ENCODE measurements around the gene UGT1A9. TPM values are rescaled to one million over a fixed set of nuclear protein-coding genes. Genes with fewer than 3 reads are reported as not detected.
A peak's percentile ranks its signal among the peaks of the same experiment; 100 is the strongest.

The UGT1A9 gene
- total and polyA plus RNA-seq, 7 donors = 0.36 TPM; not detected in 6

GRCh38 chr2:233816771-233817170, 145.1 kb downstream of the UGT1A9 start:
- TF ChIP-seq CTCF (IDR thresholded peaks at IDR 0.05) (no peak), POLR2A (IDR thresholded peaks at IDR 0.05) (no peak), POLR2AphosphoS5 (IDR thresholded peaks at IDR 0.05) (no peak), EP300 (IDR thresholded peaks at IDR 0.05) (no peak)
- Histone ChIP-seq H3K4me3 (no peak overlapping the region), H3K9me3 (peaks cover 0 to 1% (median 0%) of the 10 kb centered on the region in 4 donors), H3K36me3 (no peaks in the 10 kb centered on the region), H3K27me3 (no peaks in the 10 kb centered on the region), H3K4me1 (no peaks in the 10 kb centered on the region), H3K27ac (no peak overlapping the region)
- WGBS, 2 donors = 82 to 87% methylated on average over 4 of the region's 4 CpGs
- intact Hi-C loops (cut with DNase I) = no loop called here
- peak; percentile 32 for DNase-seq

- peak; percentile 39 for DNase-seq
- no peak overlapping the region for H3K4me3 ChIP-seq
Measured at GRCh38 chr2:233817361-233817911, 145.7 kb downstream of the UGT1A9 start.

GRCh38 chr2:233817995-233818638, 146.4 kb downstream of the UGT1A9 start:
- 81 to 91% methylated on average over 11 of the region's 11 CpGs for WGBS, 2 donors
- no peak overlapping the region for H3K4me3 ChIP-seq
- no peak for DNase-seq
- TF ChIP-seq POLR2AphosphoS5 (IDR thresholded peaks at IDR 0.05) (no peak), EP300 (IDR thresholded peaks at IDR 0.05) (no peak), POLR2A (IDR thresholded peaks at IDR 0.05) (no peak)
- intact Hi-C loops (cut with DNase I) = no loop called here
- no peaks in the 10 kb centered on the region for H3K4me1 ChIP-seq
- H3K27ac ChIP-seq = no peak overlapping the region
- H3K27me3 ChIP-seq = no peaks in the 10 kb centered on the region
- peaks cover 0 to 1% (median 0%) of the 10 kb centered on the region in 4 donors for H3K9me3 ChIP-seq
- no peaks in the 10 kb centered on the region for H3K36me3 ChIP-seq

More at GRCh38 chr2:233817361-233817911, 145.7 kb downstream of the UGT1A9 start:
- H3K36me3 ChIP-seq = no peaks in the 10 kb centered on the region
- intact Hi-C loops (cut with DNase I) = no loop called here
- no peaks in the 10 kb centered on the region for H3K4me1 ChIP-seq
- no peak overlapping the region for H3K27ac ChIP-seq
- TF ChIP-seq POLR2A (IDR thresholded peaks at IDR 0.05) = no peak
- TF ChIP-seq EP300 (IDR thresholded peaks at IDR 0.05) = no peak
- no peak for TF ChIP-seq POLR2AphosphoS5 (IDR thresholded peaks at IDR 0.05)
- no peak for TF ChIP-seq CTCF (IDR thresholded peaks at IDR 0.05)
- no peaks in the 10 kb centered on the region for H3K27me3 ChIP-seq
- WGBS, 2 donors = 81 to 82% methylated on average over 3 of the region's 3 CpGs
- H3K9me3 ChIP-seq = peaks cover 0 to 1% (median 0%) of the 10 kb centered on the region in 4 donors

GRCh38 chr2:233818639-233819621, 147.2 kb downstream of the UGT1A9 start:
- Histone ChIP-seq H3K4me3 (no peak overlapping the region), H3K27ac (no peak overlapping the region), H3K4me1 (no peaks in the 10 kb centered on the region), H3K27me3 (no peaks in the 10 kb centered on the region), H3K9me3 (peaks cover 0 to 1% (median 0%) of the 10 kb centered on the region in 4 donors), H3K36me3 (no peaks in the 10 kb centered on the region)
- TF ChIP-seq EP300 (IDR thresholded peaks at IDR 0.05) = no peak
- TF ChIP-seq POLR2AphosphoS5 (IDR thresholded peaks at IDR 0.05) = no peak
- TF ChIP-seq POLR2A (IDR thresholded peaks at IDR 0.05) = no peak
- no peak for TF ChIP-seq CTCF (IDR thresholded peaks at IDR 0.05)
- DNase-seq = peak; percentile 48
- WGBS, 2 donors = 83 to 84% methylated on average over 17 of the region's 17 CpGs
- intact Hi-C loops (cut with DNase I) = no loop called here
